Motor neuron (in vitro differentiated cells): ENCODE data around the gene COQ10A. TPM values are rescaled to one million over a fixed set of nuclear protein-coding genes. Genes with fewer than 3 reads are reported as not detected.

ENCODE experiments used
- ATAC-seq, 8 experiments: fragments of 200-7000 bp; cut with Tn5 transposase; replicated peaks in 6 of 8; 2 replicates each; pipeline ENCODE4 v1.8.0; 2021; ENCODE audit warnings: mild to moderate bottlenecking in 8 of 8, moderate library complexity in 8 of 8
- H3K27ac ChIP-seq, 2 donors: fragments of 250-450 bp; sonication (Bioruptor Pico); 2 replicates each; pipeline ENCODE4 v1.9.0; 2021; ENCODE audit warnings: antibody characterized with exemption in 2 of 2, mild to moderate bottlenecking in 2 of 2, moderate library complexity in 1 of 2
- H3K4me1 ChIP-seq, 2 donors: fragments of 250-450 bp; sonication (Bioruptor Pico); replicated peaks in 1 of 2; 2 replicates each; pipeline ENCODE4 v1.6.1; 2021; ENCODE audit warnings: antibody characterized with exemption in 2 of 2, mild to moderate bottlenecking in 2 of 2, moderate library complexity in 1 of 2
- H3K4me3 ChIP-seq, 5 donors: fragments of 250-450 bp; sonication (Bioruptor Pico); 2 replicates each; pipeline ENCODE4 v1.9.0; 2021; ENCODE audit warnings: antibody characterized with exemption in 5 of 5, mild to moderate bottlenecking in 5 of 5, moderate library complexity in 4 of 5
- WGBS, 10 experiments: fragments of 450-650 bp; shearing (Covaris generic); methylation state at CpG; one replicate each; pipeline ENCODE4 v1.0.0; 2022; 5-methylcytosine and 5-hydroxymethylcytosine counted together
- in situ Hi-C, 9 experiments: fragments of 400-800 bp; cut with MboI; loops; one replicate each; pipeline ENCODE4 v1.15.0; 2021; ENCODE audit warnings: low sequenced_read_pairs in 9 of 9, low pct_unique_long_range_greater_than_20kb in 2 of 9; ENCODE audit not compliant: unreplicated experiment in 9 of 9
- total RNA-seq, 8 experiments: library from RNA; unstranded; fragments of 300-600 nt; gene quantifications; 2 replicates each; pipeline versions ENCODE4 v1.2.3 to v1.2.4, GENCODE V29; 2022

Gene COQ10A
- total RNA-seq, 8 experiments from 2014 or later, result 6.8 to 17.4 (median 14.3) TPM

DNA sequence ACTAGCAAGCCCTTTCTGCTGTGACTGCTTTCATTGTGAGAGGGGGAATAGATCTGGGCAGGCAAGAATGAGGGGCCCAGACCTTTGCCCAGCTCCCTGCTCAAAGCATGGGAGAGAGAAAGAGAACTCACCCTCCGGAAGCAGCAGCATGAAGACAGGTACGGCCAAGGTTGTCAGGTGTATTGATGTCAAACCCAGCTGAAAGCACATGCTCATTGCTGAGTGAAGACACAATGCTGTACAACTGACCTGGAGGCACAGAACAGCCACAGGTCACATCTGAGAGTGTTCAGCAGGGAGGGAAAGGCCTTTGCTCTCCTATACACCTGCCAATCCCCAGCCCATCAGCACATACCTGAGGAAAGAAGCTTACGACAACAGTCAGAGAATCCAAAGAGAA lies 14.1 kb upstream of the COQ10A start:
- no peak overlapping the region for H3K27ac ChIP-seq
- in situ Hi-C loops, result loop anchor here in 1 of 9 experiments (25.0 kb wide), 1 partner anchor 90 kb away; the partner anchor contains the start of genes MYL6 and MYL6B
- ATAC-seq, result no peak
- WGBS, 10 experiments, result 94 to 100% (median 100%) methylated on average over 1 to 3 of the region's 3 CpGs; no CpG with 5 or more reads in 3 of the 10 experiments
- no peak overlapping the region for H3K4me3 ChIP-seq
- H3K4me1 ChIP-seq, result peaks cover 11 to 12% of the 10 kb centered on the region in 2 donors

GRCh38 chr12:56253091-56253490 lies 13.7 kb upstream of the COQ10A start:
- Histone ChIP-seq H3K4me3 (no peak overlapping the region), H3K4me1 (peaks cover 11 to 12% of the 10 kb centered on the region in 2 donors), H3K27ac (no peak overlapping the region)
- in situ Hi-C loops, result loop anchor here in 1 of 9 experiments (25.0 kb wide), 1 partner anchor 91 kb away; the partner anchor contains the start of genes MYL6 and MYL6B
- ATAC-seq, result no peak
- 81 to 98% (median 91%) methylated on average over 3 to 8 of the region's 11 CpGs; no CpG with 5 or more reads in 6 of the 10 experiments for WGBS, 10 experiments

GRCh38 chr12:56255671-56256070 lies 11.1 kb upstream of the COQ10A start:
- ATAC-seq, result no peak
- Histone ChIP-seq H3K27ac (no peak overlapping the region), H3K4me3 (no peak overlapping the region), H3K4me1 (peaks cover 16 to 18% of the 10 kb centered on the region in 2 donors)
- WGBS, 10 experiments, result 50 to 100% (median 84%) methylated on average over 1 to 3 of the region's 7 CpGs; no CpG with 5 or more reads in 6 of the 10 experiments
- in situ Hi-C loops, result loop anchor here in 1 of 9 experiments (25.0 kb wide), 1 partner anchor 93 kb away; the partner anchor contains the start of genes MYL6 and MYL6B

DNA sequence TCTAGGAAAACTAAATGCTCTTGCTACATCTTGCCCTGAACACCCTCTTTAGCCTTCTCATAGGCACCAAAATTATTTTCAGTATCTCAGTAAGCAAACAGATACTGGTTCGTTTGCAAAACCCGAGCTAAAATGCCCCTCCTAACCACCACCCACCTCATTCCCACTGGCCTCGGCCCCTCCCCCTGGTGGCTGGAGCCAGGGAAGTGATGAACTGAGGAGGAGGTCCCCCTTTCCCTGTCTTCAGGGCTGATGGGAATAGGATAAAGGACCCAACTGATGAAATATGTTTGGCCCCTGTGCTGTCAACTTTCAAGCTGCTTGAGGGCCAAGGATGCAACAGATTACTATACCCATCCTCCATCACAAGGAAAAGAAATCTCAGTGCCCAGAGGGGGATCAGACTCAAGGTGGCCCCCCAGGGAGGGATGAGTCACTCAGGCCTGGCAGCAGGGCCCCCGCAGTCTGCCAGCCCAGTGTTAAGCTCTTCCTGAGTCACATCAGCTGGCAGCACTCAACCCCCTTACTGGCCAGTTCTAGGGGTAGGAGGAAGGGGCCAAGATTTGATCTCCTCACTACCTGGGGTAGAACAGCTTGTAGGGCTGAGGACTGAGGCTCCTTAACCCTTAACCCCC lies 10.3 kb upstream of the COQ10A start:
- Histone ChIP-seq H3K4me1 (peaks cover 16 to 18% of the 10 kb centered on the region in 2 donors), H3K27ac (no peak overlapping the region), H3K4me3 (peak overlapping the region in 2 of 5 donors; percentile 66 to 87)
- in situ Hi-C loops, result loop anchor here in 1 of 9 experiments (25.0 kb wide), 1 partner anchor 94 kb away; the partner anchor contains the start of genes MYL6 and MYL6B
- no peak for ATAC-seq
- 0 to 57% (median 30%) methylated on average over 1 to 2 of the region's 4 CpGs; no CpG with 5 or more reads in 5 of the 10 experiments for WGBS, 10 experiments

DNA sequence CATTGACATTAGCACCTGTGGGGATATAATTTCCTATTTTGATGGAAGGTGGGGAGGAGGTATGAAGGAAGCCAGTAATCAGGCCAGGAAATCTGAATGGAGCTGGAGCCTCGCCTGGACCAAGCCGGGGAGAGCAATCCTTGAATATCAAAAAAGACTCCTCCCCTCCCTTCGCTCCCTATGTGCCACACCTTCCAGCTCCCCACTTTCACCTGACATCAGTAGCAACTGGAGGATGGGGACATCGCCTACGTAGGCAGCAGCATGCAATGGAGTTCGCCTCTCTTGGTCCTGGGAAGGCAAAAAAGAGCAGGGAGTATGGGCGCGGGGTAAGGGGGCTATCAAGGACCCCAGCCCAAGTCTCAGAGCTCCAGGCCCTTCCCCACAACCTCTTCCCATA lies 9.7 kb upstream of the COQ10A start:
- ATAC-seq, result no peak

DNA sequence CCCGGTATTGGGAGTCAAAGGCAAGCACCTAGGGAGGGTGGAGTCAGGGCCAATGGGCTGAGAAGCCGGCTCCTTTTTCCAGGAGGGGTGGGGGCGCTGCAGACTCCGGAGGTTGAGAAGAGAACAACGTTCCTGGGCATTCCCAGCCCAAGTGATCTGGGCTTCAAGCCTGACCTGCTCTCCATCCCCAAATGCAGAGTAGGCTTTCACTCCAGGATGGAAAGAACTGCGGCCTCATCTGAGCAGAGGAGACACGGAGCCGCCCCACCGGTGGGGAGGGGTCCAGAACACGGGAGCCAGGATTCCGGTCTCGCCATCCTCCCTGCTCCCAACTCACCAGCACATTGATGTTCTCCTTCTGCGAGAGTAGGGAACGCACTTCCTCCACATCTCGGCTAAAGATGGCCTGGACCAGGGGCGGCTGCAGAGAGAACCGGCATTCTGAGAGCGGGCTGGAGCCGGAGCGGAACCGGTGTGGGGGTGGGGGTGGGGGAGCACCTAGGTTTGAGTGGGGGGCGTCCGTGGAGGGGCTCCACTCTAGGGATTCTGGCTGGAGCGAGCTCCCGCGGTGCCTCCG lies 9.2 kb upstream of the COQ10A start:
- in situ Hi-C loops, result loop anchor here in 1 of 9 experiments (25.0 kb wide), 1 partner anchor 95 kb away; the partner anchor contains the start of genes MYL6 and MYL6B
- peaks cover 16 to 18% of the 10 kb centered on the region in 2 donors for H3K4me1 ChIP-seq
- H3K4me3 ChIP-seq, result peak overlapping the region; percentile 66 to 98 (median 87)
- WGBS, 10 experiments, result 0% methylated on average over 1 to 4 of the region's 27 CpGs; no CpG with 5 or more reads in 7 of the 10 experiments
- peak; percentile 5 to 36 (median 24) for ATAC-seq
- H3K27ac ChIP-seq, result peak overlapping the region; percentile 86 to 87

More for the DNA sequence above, 9.7 kb upstream of the COQ10A start:
- in situ Hi-C loops, result loop anchor here in 1 of 9 experiments (25.0 kb wide), 1 partner anchor 95 kb away; the partner anchor contains the start of genes MYL6 and MYL6B
- Histone ChIP-seq H3K4me1 (peaks cover 16 to 18% of the 10 kb centered on the region in 2 donors), H3K27ac (peak overlapping the region in 1 of 2 donors; percentile 87), H3K4me3 (peak overlapping the region; percentile 66 to 98 (median 87))
- 34 to 60% (median 43%) methylated on average over 1 to 7 of the region's 8 CpGs; no CpG with 5 or more reads in 3 of the 10 experiments for WGBS, 10 experiments

DNA sequence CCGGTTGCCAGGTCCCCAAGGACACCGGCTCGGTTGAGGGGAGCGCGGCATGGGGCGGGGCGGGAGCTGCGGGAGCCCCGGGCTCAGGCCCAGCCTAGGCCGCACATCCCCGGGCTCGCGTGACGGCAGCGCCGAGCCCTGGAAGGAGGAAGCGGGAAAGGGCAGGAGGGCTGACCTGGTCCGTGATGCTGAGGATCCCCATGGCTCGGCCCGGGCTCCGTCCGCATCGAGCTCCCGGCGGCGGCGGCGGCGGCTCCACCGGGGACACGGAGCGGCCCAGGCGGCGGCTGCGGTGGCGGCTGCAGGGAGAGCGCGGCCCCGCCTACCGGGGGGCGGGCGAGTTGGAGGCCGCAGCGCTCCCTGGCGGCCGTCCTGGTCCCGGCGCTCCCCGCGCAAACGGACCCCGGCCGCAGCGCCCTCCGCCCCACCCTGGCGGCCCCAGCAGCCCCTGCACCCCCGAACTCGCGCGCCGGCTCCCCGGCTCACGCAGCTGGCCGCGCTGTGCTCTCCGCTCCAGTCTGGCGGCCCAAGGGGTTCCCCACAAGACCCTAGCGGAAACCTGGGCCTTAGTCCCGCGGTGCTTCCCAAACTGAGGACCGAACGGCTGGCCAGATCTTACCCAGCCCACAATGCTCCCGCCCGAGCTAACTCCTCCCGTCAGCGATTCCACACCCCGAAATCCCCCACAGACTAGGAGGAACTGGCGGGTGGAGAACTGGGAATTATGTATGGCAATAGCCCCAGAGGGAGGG lies 8.5 kb upstream of the COQ10A start, which contains the start of gene ANKRD52:
ANKRD52 (minus strand) TSS at position 317 of the 752 bp plus-strand sequence; CDS start at position 202, 115 bp downstream.
- peak; percentile 76 to 96 (median 94) for ATAC-seq
- Histone ChIP-seq H3K4me1 (peaks cover 16 to 18% of the 10 kb centered on the region in 2 donors), H3K4me3 (peak within 1 kb of the TSS; percentile 66 to 98 (median 87)), H3K27ac (peak within 1 kb of the TSS; percentile 86 to 87)
- 0 to 1% (median 0%) methylated on average over 1 to 19 of the region's 78 CpGs; no CpG with 5 or more reads in 6 of the 10 experiments for WGBS, 10 experiments
- in situ Hi-C loops, result loop anchor here in 1 of 9 experiments (25.0 kb wide), 1 partner anchor 96 kb away; the partner anchor contains the start of genes MYL6 and MYL6B

- 0 to 67% (median 31%) methylated on average over 1 to 8 of the region's 9 CpGs for WGBS, 10 experiments
- in situ Hi-C loops, result loop anchor here in 1 of 9 experiments (25.0 kb wide), 1 partner anchor 97 kb away; the partner anchor contains the start of genes MYL6 and MYL6B
- peak overlapping the region; percentile 66 to 98 (median 87) for H3K4me3 ChIP-seq
- ATAC-seq, result no peak
- H3K4me1 ChIP-seq, result peaks cover 16 to 18% of the 10 kb centered on the region in 2 donors
- H3K27ac ChIP-seq, result peak overlapping the region; percentile 86 to 87
Observed at GRCh38 chr12:56258820-56259183, 7.9 kb upstream of the COQ10A start.

DNA sequence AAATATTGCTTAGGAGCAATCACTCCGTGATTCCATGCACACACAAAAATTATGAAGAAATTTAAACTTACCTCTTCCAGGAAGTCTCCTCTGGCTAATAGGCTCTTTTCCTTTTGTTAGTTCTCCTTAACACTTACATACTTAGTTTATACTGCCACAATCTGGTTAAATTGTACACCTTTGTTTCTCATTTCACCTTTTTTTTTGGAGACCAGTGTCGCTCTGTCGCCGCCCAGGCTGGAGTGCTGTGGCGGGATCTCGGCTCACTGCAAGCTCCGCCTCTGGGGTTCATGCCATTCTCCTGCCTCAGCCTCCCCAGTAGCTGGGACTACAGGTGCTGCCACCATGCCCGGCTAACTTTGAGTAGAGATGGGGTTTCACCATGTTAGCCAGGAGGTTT lies 6.4 kb upstream of the COQ10A start:
- in situ Hi-C loops, result loop anchor here in 1 of 9 experiments (25.0 kb wide), 1 partner anchor 98 kb away; the partner anchor contains the start of genes MYL6 and MYL6B
- no peak for ATAC-seq
- 75 to 100% (median 96%) methylated on average over 1 to 6 of the region's 8 CpGs; no CpG with 5 or more reads in 2 of the 10 experiments for WGBS, 10 experiments
- Histone ChIP-seq H3K4me1 (peaks cover 16 to 18% of the 10 kb centered on the region in 2 donors), H3K4me3 (no peak overlapping the region), H3K27ac (no peak overlapping the region)

- peaks cover 16 to 18% of the 10 kb centered on the region in 2 donors for H3K4me1 ChIP-seq
- H3K4me3 ChIP-seq, result no peak overlapping the region
- in situ Hi-C loops, result loop anchor here in 1 of 9 experiments (25.0 kb wide), 1 partner anchor 99 kb away; the partner anchor contains the start of genes MYL6 and MYL6B
- H3K27ac ChIP-seq, result no peak overlapping the region
- 75 to 90% (median 81%) methylated on average over 1 to 3 of the region's 3 CpGs; no CpG with 5 or more reads in 3 of the 10 experiments for WGBS, 10 experiments
- no peak for ATAC-seq
Observed at GRCh38 chr12:56260921-56261320, 5.8 kb upstream of the COQ10A start.

DNA sequence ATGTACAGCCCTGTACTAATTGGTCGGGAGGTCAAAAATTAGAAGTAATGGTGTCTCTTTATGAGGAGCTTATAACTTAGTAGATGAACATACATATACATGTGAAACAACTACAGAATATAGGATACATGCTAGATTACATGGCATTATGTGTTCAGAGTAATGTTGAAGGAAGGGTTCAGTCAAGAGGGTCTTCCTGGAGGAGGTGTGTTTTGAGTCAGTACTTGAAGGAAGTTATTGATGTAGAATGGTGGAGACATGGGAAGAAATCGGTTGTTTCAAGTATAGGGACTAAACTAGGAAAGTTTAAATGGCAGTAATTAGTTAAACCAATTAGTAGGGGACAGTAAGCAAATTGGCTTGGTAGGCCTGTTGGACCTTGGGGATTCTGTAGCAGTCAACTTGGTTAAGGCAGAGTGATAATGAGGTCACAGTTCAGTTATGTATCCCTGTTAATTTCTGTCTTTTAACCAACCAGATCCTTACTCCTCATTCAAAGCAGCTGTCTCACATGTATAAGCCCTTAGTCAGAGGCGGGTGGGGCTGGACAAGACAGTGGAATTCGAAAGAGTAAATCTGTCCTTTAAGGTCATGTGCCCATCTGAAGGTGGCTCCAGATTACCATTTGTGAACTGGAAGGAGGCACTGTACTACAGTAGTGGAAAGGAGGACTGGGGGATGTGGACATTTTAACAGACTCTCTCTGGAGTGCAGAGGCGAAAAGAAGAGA lies 5.1 kb upstream of the COQ10A start:
- Histone ChIP-seq H3K27ac (no peak overlapping the region), H3K4me1 (peaks cover 11 to 18% of the 10 kb centered on the region in 2 donors), H3K4me3 (no peak overlapping the region)
- ATAC-seq, result peak in 2 of 8 experiments; percentile 44 to 46
- in situ Hi-C loops, result loop anchor here in 1 of 9 experiments (25.0 kb wide), 1 partner anchor 99 kb away; the partner anchor contains the start of genes MYL6 and MYL6B
- WGBS, 10 experiments, result 47 to 100% (median 87%) methylated on average over 1 to 4 of the region's 5 CpGs; no CpG with 5 or more reads in 2 of the 10 experiments
